HPDE6-E6E7 (cell line): ENCODE data around the gene KCNQ4.

ENCODE experiments used
- DNase-seq: peaks from one replicate; pipeline ENCODE4 v3.0.0; 2011; ENCODE audit warnings: missing footprints; ENCODE audit errors: extremely low spot score

KCNQ4 gene

GRCh38 chr1:40838980-40839942 is 55.7 kb downstream of the KCNQ4 start:
- DNase-seq = no peak

DNA sequence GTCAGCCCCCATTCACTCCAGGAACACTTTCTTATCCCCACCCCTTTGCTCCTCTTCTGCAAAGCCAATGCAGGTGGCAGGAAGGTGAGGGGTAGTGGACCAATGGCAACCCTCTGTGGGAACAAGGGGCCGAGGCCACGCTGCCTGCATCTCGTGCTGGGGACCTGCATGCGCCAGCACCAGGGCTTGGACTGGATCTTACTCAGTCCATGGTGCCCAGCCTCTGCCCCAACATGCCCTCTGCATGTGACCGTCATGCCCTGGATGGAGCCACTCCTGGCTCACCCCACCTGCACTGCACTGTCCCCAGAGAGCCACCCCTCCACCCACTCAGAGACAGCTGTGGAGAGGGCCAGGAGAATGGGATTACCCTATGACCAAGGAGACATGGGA is 56.4 kb downstream of the KCNQ4 start:
- no peak for DNase-seq

DNA sequence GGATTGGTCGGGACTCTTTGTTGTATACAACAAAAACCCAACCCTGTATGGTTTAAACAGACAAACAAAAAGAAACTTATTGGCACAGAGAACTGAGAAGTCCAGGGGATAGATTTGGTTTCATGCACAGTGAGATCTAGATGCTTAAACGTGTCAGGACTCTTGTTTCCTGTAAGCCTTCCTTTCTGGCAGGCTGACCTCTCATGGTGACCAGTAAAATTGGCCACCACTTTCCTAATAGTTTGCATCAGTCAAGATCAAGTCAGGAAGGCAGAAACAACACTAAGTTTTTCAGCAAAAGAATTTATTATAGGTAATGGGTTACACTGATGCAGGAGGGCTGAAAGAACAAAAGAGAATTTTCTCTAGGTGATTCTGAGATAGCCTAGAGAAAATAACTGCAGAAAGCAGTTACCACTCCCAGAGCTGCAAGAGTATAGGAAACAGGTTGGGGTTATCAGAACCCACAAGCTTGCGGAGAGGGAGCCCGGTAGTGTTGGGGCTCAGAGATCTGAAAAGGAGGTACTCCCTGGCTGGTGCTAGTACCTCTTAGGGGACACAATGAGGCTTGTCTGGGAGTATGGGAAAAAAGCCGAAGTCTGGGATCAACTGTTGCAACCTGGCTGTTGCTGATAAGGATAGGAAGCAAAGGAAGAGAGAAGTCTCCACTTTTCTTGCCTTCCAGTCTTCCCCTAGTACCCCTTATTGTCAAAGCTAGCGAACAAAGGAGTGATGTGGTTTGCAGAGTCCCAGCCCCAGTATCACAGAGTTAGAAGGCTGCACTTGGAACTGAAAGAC is 57.1 kb downstream of the KCNQ4 start:
- DNase-seq = no peak

DNA sequence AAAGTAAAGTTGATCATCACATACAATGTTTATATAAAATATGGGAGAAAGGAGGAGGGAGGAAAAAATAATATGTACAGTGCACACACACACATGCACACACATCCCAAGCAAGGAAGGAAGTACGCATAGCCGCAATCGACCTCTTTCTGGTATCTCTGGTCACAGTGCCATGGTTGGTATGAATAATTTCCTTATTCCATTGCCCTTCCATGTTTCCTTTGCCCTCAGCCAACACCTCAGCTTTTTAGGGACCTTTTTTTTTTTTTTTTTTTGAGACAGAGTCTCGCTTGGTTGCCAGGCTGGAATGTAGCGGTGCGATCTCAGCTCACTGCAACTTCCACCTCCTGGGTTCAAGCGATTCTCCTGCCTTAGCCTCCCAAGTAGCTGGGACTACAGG is 58.0 kb downstream of the KCNQ4 start:
- DNase-seq = no peak

GRCh38 chr1:40842207-40842606 is 58.6 kb downstream of the KCNQ4 start:
- no peak for DNase-seq

DNA sequence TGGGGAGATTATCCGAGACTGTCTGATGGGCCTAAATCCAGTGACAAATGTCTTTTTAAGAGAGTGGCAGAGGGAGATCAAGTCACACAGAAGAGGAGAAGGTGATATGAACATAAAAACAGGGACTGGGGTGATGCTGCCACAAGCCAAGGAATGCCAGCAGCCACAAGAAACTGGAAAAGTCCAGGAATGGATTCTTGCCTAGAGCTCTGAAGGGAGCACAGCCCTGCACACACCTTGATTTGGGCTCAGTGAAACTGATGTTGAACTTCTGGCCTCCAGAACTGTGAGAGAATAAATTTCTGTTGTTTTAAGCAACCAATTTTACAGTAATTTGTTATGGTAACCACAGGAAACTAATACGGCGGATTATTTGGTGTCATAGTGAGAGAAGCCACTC is 59.1 kb downstream of the KCNQ4 start:
- DNase-seq = no peak

DNA sequence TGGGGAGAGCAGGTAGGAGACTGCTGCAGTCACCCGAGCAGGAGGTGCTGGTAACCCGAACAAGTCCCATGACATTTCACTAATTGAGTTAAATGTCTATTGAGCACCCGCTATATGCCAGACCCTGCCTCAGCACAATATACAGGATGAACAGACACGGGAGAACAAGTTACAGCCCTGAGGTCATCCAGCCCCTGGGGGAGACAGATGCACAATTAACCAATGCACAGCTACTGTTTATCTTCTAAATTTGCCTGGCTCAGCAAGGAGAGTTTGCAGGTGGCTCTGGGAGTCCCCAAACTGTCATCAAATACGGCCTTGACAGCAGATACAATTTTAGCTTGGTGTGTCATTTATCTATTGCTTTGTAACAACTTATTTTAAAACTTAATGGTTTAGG is 60.5 kb downstream of the KCNQ4 start:
- no peak for DNase-seq

GRCh38 chr1:40844887-40845878 is 61.6 kb downstream of the KCNQ4 start:
- no peak for DNase-seq

DNA sequence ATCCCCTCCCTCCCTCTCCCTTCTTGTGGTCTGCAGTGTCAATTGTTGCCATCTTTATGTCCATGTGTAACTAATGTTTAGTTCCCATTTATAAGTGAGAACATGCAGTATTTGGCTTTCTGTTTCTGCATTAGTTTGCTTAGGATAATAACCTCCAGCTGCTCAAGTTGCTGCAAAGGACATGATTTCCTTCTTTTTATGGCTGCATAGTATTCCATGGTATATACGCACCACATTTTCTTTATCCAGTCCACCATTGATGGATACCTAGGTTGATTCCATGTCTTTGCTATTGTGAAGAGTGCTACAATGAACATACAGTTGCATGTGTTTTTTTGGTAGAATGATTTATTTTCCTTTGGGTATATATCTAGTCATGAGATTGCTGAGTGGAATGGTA is 62.3 kb downstream of the KCNQ4 start:
- no peak for DNase-seq

DNA sequence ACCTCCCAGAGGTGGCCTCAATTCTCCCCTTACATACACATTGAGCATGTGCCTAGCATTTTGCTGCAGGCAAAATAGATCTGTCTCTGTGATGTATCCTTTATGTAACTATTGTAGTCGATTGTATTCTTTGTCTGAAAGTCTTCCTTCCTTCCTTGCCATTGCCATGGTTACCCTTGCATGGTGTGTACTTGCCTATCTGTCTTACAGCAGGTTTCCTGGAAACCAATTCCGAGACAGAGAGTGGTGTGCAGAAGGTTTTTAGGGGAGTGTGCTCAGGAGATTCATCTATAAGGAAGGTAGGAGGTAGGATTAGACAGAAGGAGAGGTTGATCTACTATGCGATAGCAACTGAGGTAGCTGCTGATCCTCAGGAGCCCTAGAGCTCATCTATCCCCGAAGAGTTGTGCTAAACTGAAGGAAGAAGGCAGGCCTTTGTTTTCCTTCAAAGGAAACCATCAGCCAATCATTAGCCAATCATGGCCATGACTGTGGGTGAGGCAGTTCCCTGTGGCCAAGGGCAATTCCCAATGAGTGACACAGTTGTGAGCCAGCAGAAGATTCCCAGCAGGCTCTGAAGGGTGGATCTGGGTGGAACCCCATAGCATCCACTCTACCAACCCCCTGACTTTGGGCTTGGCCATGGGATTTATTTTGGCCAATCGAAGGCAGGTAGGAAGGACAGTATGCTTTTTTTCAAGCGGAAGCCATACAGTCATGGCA is 63.6 kb downstream of the KCNQ4 start:
- DNase-seq = no peak

DNA sequence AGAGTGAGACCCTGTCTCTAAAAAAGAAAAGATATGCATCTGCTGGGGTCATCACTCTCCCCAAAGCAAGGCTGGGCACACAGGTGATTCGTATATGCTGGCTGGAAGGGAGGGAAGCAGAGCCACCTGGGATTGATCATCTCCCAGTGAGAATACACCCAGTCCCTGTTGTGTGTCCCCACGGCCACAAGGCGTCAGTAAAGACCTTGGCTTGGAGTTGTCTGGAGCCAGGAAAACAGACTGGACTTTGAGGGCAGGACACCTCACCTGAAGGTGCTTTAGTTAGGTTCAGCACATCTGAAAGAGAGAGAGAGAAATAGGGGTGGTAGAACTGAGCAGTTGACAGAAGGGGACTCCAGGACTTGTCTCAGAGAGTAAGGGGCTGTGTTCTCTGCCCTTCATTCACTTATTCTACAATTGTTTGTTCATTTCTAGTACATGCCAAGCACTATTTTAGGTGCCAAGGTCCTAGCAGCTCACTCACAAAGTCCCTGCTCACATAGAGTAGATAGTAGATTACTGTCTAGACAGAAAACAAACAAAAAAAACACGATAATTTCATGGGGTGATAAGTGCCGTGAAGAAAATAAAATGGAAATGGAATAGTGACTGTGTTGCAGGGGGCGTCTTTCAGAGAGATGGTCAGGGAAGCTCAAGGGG is 65.1 kb downstream of the KCNQ4 start:
- DNase-seq = peak; percentile 72

GRCh38 chr1:40849801-40850592 is 66.4 kb downstream of the KCNQ4 start:
- DNase-seq = peak; percentile 66

DNA sequence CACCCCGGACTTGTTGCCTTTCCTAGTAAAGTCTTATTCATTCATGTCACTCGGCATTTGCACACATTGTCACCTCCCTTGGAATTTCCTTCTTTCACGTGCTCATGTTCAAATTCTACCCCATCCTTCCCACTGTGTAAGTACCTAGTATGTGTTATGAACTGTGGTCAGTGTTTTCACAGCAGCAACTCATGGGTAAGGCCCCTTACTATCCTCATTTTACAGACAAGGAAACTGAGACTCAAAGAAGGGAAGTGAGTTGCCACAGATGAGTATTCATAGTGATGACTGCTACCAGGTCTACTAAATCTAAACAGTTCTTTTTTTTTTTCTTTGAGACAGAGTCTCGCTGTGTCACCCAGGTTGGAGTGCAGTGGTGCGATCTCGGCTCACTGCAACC is 68.1 kb downstream of the KCNQ4 start:
- no peak for DNase-seq

DNA sequence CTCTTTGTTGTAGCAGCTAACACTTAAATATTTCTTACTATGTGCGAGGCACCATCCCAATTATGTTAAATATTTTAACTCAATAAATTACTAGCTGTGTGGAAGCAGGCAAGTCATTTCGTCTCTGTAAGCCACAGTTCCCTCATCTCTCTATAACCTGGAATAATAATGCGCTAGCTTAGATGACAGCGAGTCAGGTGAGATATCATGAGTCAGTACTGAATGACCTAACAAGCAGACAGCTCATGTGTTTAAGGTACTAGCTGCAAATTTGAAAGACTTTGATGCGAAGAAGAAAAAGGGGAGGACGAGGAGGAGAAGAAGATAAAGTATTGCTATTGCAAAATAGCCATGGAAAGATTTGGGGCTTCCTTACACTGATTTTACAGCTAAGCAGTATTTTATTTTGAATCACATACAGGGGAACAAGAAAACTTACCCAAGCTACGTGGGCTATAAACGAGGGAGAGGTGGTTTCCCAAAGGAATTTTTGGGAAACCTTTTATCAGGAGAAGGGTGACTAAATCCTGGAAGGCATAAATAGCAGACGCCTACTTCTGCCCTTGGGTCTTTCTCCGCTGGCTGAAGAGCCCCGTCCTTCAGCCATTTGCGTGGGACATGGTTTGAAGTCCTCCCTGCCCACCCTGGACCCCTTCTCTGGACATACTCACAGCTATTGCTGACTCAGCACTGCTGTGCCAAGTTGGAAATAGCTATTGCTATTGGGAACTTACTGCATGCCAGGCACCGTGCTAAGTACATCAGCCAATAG is 69.7 kb downstream of the KCNQ4 start:
- DNase-seq = peak; percentile 75

- no peak for DNase-seq
Observed at GRCh38 chr1:40853885-40854170, 70.2 kb downstream of the KCNQ4 start.

DNA sequence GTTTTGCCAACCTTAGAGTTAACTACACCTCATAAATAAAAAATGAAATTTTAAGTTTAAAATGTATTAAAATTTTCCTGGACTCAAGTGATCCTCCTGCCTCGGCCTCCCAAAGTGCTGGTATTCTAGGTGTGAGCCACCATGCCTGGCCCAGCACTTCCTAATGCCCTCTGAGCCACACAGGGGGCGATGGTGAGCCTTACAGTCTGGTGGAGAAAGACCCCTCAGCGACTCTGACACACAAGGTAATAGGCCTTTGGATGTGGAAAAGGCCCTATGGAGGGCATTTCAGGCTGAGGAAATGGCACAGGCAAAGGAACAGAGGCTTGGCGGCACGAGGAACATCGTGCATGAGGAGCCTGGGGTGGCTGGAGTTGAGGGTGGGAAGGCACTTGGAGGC is 71.9 kb downstream of the KCNQ4 start:
- DNase-seq = no peak

DNA sequence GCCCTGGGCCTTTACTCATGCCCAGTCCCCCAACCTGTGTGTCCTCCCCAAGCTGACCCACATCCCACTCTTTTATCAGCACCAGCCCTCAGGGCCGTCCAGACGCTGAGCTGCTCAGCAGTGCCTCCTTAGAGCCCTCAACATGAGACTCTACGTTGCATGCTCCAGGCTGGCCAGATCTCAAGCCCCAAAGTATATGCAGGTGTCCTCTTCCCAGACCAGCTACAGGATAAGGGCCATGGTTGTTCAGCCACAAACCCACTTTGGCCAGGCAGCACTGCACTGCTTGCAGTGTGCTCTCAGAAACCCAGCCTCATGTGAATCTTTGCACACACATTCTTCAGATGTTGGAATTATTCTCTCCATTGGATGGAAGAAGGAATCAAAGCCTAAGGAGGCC is 72.5 kb downstream of the KCNQ4 start:
- DNase-seq = no peak

GRCh38 chr1:40856656-40857302 is 73.2 kb downstream of the KCNQ4 start:
- no peak for DNase-seq

- no peak for DNase-seq
Observed at GRCh38 chr1:40857737-40858136, 74.2 kb downstream of the KCNQ4 start.
